ENCODE data around the gene DENND4B. TPM values are rescaled to one million over a fixed set of nuclear protein-coding genes. Genes with fewer than 3 reads are reported as not detected.

Gene DENND4B
- total RNA-seq, 1 donor from 2014 or later: 11.9 TPM

- DNase-seq (ENCODE audit: low read depth, low spot score): no peak
These were observed 4.7 kb upstream of the DENND4B start for GRCh38 chr1:153951183-153951582.

- DNase-seq (ENCODE audit: low read depth, low spot score): no peak
These were observed 510 bp downstream of the DENND4B start for GRCh38 chr1:153945795-153946621.

- no peak for DNase-seq (ENCODE audit: low read depth, low spot score)
These were observed 1.3 kb downstream of the DENND4B start for GRCh38 chr1:153945131-153945794.

- DNase-seq (ENCODE audit: low read depth, low spot score): no peak
These were observed 1.7 kb downstream of the DENND4B start for GRCh38 chr1:153944827-153945117.

GRCh38 chr1:153944005-153944826 is 2.3 kb downstream of the DENND4B start:
- DNase-seq (ENCODE audit: low read depth, low spot score): no peak

- DNase-seq (ENCODE audit: low read depth, low spot score): no peak
These were observed 3.6 kb downstream of the DENND4B start for GRCh38 chr1:153942766-153943549.

GRCh38 chr1:153941826-153942725 is 4.4 kb downstream of the DENND4B start:
- no peak for DNase-seq (ENCODE audit: low read depth, low spot score)

GRCh38 chr1:153940756-153941155 is 5.8 kb downstream of the DENND4B start:
- DNase-seq (ENCODE audit: low read depth, low spot score): no peak

GRCh38 chr1:153939476-153939875 is 7.0 kb downstream of the DENND4B start:
- no peak for DNase-seq (ENCODE audit: low read depth, low spot score)

- no peak for DNase-seq (ENCODE audit: low read depth, low spot score)
These were observed 7.5 kb downstream of the DENND4B start for GRCh38 chr1:153938996-153939395.

GRCh38 chr1:153937331-153937730 is 9.2 kb downstream of the DENND4B start:
- DNase-seq (ENCODE audit: low read depth, low spot score): no peak

GRCh38 chr1:153936011-153936802 is 10.3 kb downstream of the DENND4B start:
- DNase-seq (ENCODE audit: low read depth, low spot score): no peak

- DNase-seq (ENCODE audit: low read depth, low spot score): no peak
These were observed 11.8 kb downstream of the DENND4B start for GRCh38 chr1:153934746-153935145.

- no peak for DNase-seq (ENCODE audit: low read depth, low spot score)
These were observed 12.6 kb downstream of the DENND4B start for GRCh38 chr1:153933955-153934354.

GRCh38 chr1:153933430-153933829 is 13.1 kb downstream of the DENND4B start:
- no peak for DNase-seq (ENCODE audit: low read depth, low spot score)

GRCh38 chr1:153932156-153933131 is 14.1 kb downstream of the DENND4B start:
- DNase-seq (ENCODE audit: low read depth, low spot score): no peak

GRCh38 chr1:153929981-153930948 is 16.3 kb downstream of the DENND4B start:
- no peak for DNase-seq (ENCODE audit: low read depth, low spot score)
